Fibroblast of lung (primary cell): Measurements from ENCODE around the gene DOCK4. TPM values are rescaled to one million over a fixed set of nuclear protein-coding genes. Genes with fewer than 3 reads are reported as not detected.
A peak's percentile ranks its signal among the peaks of the same experiment; 100 is the strongest.

Source experiments
- DNase-seq, 2 donors: peaks; one replicate each; pipeline versions ENCODE4 v3.0.0 to v3.0.0-alpha.2; 2010; ENCODE audit warnings: low read depth in 2 of 2
- H2AFZ ChIP-seq: 2 replicates; pipeline ENCODE4 v1.5.1; 2012; ENCODE audit warnings: low read length, control low read depth, inconsistent platforms
- H3K27ac ChIP-seq: 2 replicates; pipeline ENCODE4 v1.5.1; 2011; ENCODE audit warnings: low read length, control low read depth; ENCODE audit not compliant: insufficient read depth
- H3K27me3 ChIP-seq: 2 replicates; pipeline ENCODE4 v1.5.1; 2011; ENCODE audit warnings: mild to moderate bottlenecking, low read length; ENCODE audit not compliant: control insufficient read depth, insufficient read depth
- H3K36me3 ChIP-seq: 2 replicates; pipeline ENCODE4 v1.5.1; 2011; ENCODE audit warnings: low read length; ENCODE audit not compliant: control insufficient read depth, insufficient read depth
- H3K4me1 ChIP-seq: 2 replicates; pipeline ENCODE4 v1.5.1; 2011; ENCODE audit warnings: low read length; ENCODE audit not compliant: control insufficient read depth, insufficient read depth; ENCODE audit errors: extremely low read depth
- H3K4me2 ChIP-seq: 2 replicates; pipeline ENCODE4 v1.5.1; 2011; ENCODE audit warnings: low read length, control low read depth; ENCODE audit not compliant: insufficient read depth; ENCODE audit errors: extremely low read depth
- H3K4me3 ChIP-seq, 4 experiments: fragments of 200-600 bp in 1 of 4; sonication (generic) in 1 of 4; replicated peaks in 1 of 4; 2 replicates each; pipeline ENCODE4 v1.5.1; 2011 to 2016; ENCODE audit warnings: low read length in 4 of 4, low read depth in 3 of 4, mild to moderate bottlenecking in 3 of 4, control low read depth in 2 of 4, inconsistent platforms in 1 of 4, mixed read lengths in 1 of 4; ENCODE audit not compliant: insufficient read depth in 1 of 4; ENCODE audit errors: control extremely low read depth in 1 of 4
- H3K79me2 ChIP-seq: 2 replicates; pipeline ENCODE4 v1.5.1; 2012; ENCODE audit warnings: mild to moderate bottlenecking, low read length, inconsistent platforms; ENCODE audit not compliant: control insufficient read depth, insufficient read depth
- H3K9ac ChIP-seq: 2 replicates; pipeline ENCODE4 v1.5.1; 2011; ENCODE audit warnings: mild to moderate bottlenecking, low read length, control low read depth; ENCODE audit not compliant: insufficient read depth
- H3K9me3 ChIP-seq: 2 replicates; pipeline ENCODE4 v1.5.1; 2012; ENCODE audit warnings: low read depth, low read length; ENCODE audit not compliant: control insufficient read depth, insufficient read depth
- H4K20me1 ChIP-seq: 2 replicates; pipeline ENCODE4 v1.5.1; 2011; ENCODE audit warnings: low read length; ENCODE audit not compliant: control insufficient read depth, insufficient read depth; ENCODE audit errors: extremely low read depth
- CTCF ChIP-seq, 2 donors: IDR thresholded peaks in 1 of 2; conservative IDR thresholded peaks in 1 of 2; 1 replicate in 1 of 2; 2 replicates in 1 of 2; pipeline ENCODE4 v1.5.1; 2011 to 2012; ENCODE audit warnings: low read length in 2 of 2, control low read depth in 1 of 2, inconsistent platforms in 1 of 2, low read depth in 1 of 2, mild to moderate bottlenecking in 1 of 2
- EZH2 ChIP-seq: IDR thresholded peaks from 2 replicates; pipeline ENCODE4 v1.5.1; 2012; ENCODE audit warnings: low read length, control low read depth, mild to moderate bottlenecking; ENCODE audit errors: missing control alignments
- polyA plus RNA-seq, 2 donors: library from polyadenylated mRNA; depleted of rRNA in 1 of 2; stranded (reverse) in 1 of 2; unstranded in 1 of 2; fragments of >200 nt; gene quantifications; 2 replicates each; pipeline ENCODE4 v1.2.1, GENCODE V29; 2011 to 2012; ENCODE audit warnings: missing spikeins in 1 of 2
- total RNA-seq: library from RNA; depleted of rRNA; stranded (reverse); fragments of >200 nt; gene quantifications from 2 replicates; pipeline ENCODE4 v1.2.1, GENCODE V29; 2014

The DOCK4 gene
- total and polyA plus RNA-seq, 2 donors (not counting 1 experiment from before 2014, with no cell fraction given): 20.8 to 39.3 TPM

- Histone ChIP-seq H3K9ac (no peak overlapping the region), H3K4me3 (no peak overlapping the region), H3K27ac (no peak overlapping the region), H3K4me1 (peaks cover 3% of the 10 kb centered on the region), H3K36me3 (no peaks in the 10 kb centered on the region), H2AFZ (no peak overlapping the region), H3K27me3 (no peaks in the 10 kb centered on the region), H3K9me3 (no peaks in the 10 kb centered on the region), H3K79me2 (no peaks in the 10 kb centered on the region), H4K20me1 (no peaks in the 10 kb centered on the region), H3K4me2 (peak overlapping the region; percentile 15)
- TF ChIP-seq CTCF (conservative IDR thresholded peaks at IDR 0.05 in 1 of 2, IDR thresholded peaks at IDR 0.05 in 1 of 2; ENCODE audit: low read depth in 1 of 2, low read length in 2 of 2) (no peak), EZH2 (no peak)
- DNase-seq: peak in 1 of 2 donors; percentile 68
These were observed 170.1 kb downstream of the DOCK4 start for GRCh38 chr7:112036071-112036470.

- H3K4me3 ChIP-seq: no peak overlapping the region
- no peaks in the 10 kb centered on the region for H4K20me1 ChIP-seq
- no peak overlapping the region for H3K4me2 ChIP-seq
- H3K9ac ChIP-seq: no peak overlapping the region
- H3K79me2 ChIP-seq: no peaks in the 10 kb centered on the region
- H2AFZ ChIP-seq: no peak overlapping the region
- H3K4me1 ChIP-seq: peaks cover 3% of the 10 kb centered on the region
- TF ChIP-seq EZH2 (no peak), CTCF (conservative IDR thresholded peaks at IDR 0.05 in 1 of 2, IDR thresholded peaks at IDR 0.05 in 1 of 2; ENCODE audit: low read depth in 1 of 2, low read length in 2 of 2) (no peak)
- H3K27ac ChIP-seq: no peak overlapping the region
- H3K27me3 ChIP-seq: no peaks in the 10 kb centered on the region
- no peaks in the 10 kb centered on the region for H3K9me3 ChIP-seq
- DNase-seq: no peak
- H3K36me3 ChIP-seq: no peaks in the 10 kb centered on the region
These were observed 174.5 kb downstream of the DOCK4 start for GRCh38 chr7:112031689-112032088.

DNA sequence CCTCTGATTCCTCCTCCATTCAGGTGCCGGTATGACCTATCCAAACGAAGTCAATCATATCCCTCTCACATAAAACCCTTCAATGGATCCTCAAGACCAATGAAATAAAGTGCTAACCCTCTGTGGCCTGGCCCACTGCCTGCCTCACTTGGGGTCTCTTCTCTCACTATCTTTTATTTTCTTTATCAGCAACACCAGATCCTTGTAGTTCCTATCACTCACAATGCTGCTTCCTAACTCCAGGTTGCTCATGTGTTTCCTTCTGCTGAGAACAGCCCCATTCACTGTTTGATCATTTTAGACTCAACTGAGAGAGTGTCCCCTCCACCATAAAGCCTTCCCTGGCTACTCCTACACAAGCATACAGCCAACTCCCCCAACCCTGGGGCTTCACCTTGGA is 180.6 kb downstream of the DOCK4 start:
- no peaks in the 10 kb centered on the region for H3K79me2 ChIP-seq
- no peak overlapping the region for H3K27ac ChIP-seq
- no peak for TF ChIP-seq CTCF (conservative IDR thresholded peaks at IDR 0.05 in 1 of 2, IDR thresholded peaks at IDR 0.05 in 1 of 2; ENCODE audit: low read depth in 1 of 2, low read length in 2 of 2)
- TF ChIP-seq EZH2: no peak
- H3K4me3 ChIP-seq: no peak overlapping the region
- H3K9ac ChIP-seq: no peak overlapping the region
- DNase-seq: no peak
- H3K36me3 ChIP-seq: no peaks in the 10 kb centered on the region
- H3K4me1 ChIP-seq: peaks cover 5% of the 10 kb centered on the region
- no peak overlapping the region for H2AFZ ChIP-seq
- no peaks in the 10 kb centered on the region for H3K9me3 ChIP-seq
- H3K27me3 ChIP-seq: no peaks in the 10 kb centered on the region
- no peaks in the 10 kb centered on the region for H4K20me1 ChIP-seq
- H3K4me2 ChIP-seq: no peak overlapping the region
